Renal cortex interstitium (tissue), 15 donors: ENCODE measurements around the gene ACTR1B. TPM values are rescaled to one million over a fixed set of nuclear protein-coding genes. Genes with fewer than 3 reads are reported as not detected.
"Not testable (repeated sequence)": the region's sequence is repeated elsewhere in the genome, so short reads cannot be mapped to it uniquely, and the experiment has no call there.

Source experiments
- DNase-seq, 11 donors: peaks; one replicate each; pipeline ENCODE4 v3.0.0-alpha.2; 2013; ENCODE audit warnings: low read depth in 9 of 11, low spot score in 4 of 11; ENCODE audit errors: extremely low read depth in 1 of 11
- long read RNA-seq, 16 experiments: transcript quantifications; one replicate each; lab custom pipeline, GENCODE V29; 2026
- polyA plus RNA-seq, 3 donors: library from polyadenylated mRNA; unstranded; fragments of 120-200 nt; gene quantifications; one replicate each; pipeline ENCODE4 v1.2.1, GENCODE V29; 2013; ENCODE audit not compliant: insufficient read length in 3 of 3

Gene ACTR1B
- polyA plus RNA-seq, result 10 to 100 TPM; 55.5 to 67.6 (median 65.4) TPM
- long read RNA-seq, donor 1, transcript ACTR1B-201 (11 exons, 2,243 nt), result major isoform, 12 of 12 reads
- long read RNA-seq, donor 1, partial matches to known transcripts, result 0 of 12 reads
- long read RNA-seq, donor 1, other reads (novel, unspliced or antisense), result 0 of 12 reads
- long read RNA-seq, donor 2, transcript ACTR1B-201 (11 exons, 2,243 nt), result major isoform, 10 of 10 reads
- long read RNA-seq, donor 2, partial matches to known transcripts, result 0 of 10 reads
- long read RNA-seq, donor 2, other reads (novel, unspliced or antisense), result 0 of 10 reads
- long read RNA-seq, donor 3, transcript ACTR1B-201 (11 exons, 2,243 nt), result major isoform, 10 of 10 reads
- long read RNA-seq, donor 3, partial matches to known transcripts, result 0 of 10 reads
- long read RNA-seq, donor 3, other reads (novel, unspliced or antisense), result 0 of 10 reads
- long read RNA-seq, donor 4, transcript ACTR1B-201 (11 exons, 2,243 nt), result major isoform, 8 of 21 reads
- long read RNA-seq, donor 4, partial matches to known transcripts, result 13 of 21 reads
- long read RNA-seq, donor 4, other reads (novel, unspliced or antisense), result 0 of 21 reads
- long read RNA-seq, donor 5, result 0 reads
- long read RNA-seq, donor 6, transcript ACTR1B-201 (11 exons, 2,243 nt), result major isoform, 10 of 10 reads
- long read RNA-seq, donor 6, partial matches to known transcripts, result 0 of 10 reads
- long read RNA-seq, donor 6, other reads (novel, unspliced or antisense), result 0 of 10 reads
- long read RNA-seq, donor 7, transcript ACTR1B-201 (11 exons, 2,243 nt), result major isoform, 11 of 11 reads
- long read RNA-seq, donor 7, partial matches to known transcripts, result 0 of 11 reads
- long read RNA-seq, donor 7, other reads (novel, unspliced or antisense), result 0 of 11 reads
- long read RNA-seq, donor 8, transcript ACTR1B-201 (11 exons, 2,243 nt), result major isoform, 21 of 21 reads
- long read RNA-seq, donor 8, partial matches to known transcripts, result 0 of 21 reads
- long read RNA-seq, donor 8, other reads (novel, unspliced or antisense), result 0 of 21 reads
- long read RNA-seq, donor 9, transcript ACTR1B-201 (11 exons, 2,243 nt), result major isoform, 16 of 16 reads
- long read RNA-seq, donor 9, partial matches to known transcripts, result 0 of 16 reads
- long read RNA-seq, donor 9, other reads (novel, unspliced or antisense), result 0 of 16 reads
- long read RNA-seq, donor 10, transcript ACTR1B-201 (11 exons, 2,243 nt), result major isoform, 19 of 19 reads
- long read RNA-seq, donor 10, partial matches to known transcripts, result 0 of 19 reads
- long read RNA-seq, donor 10, other reads (novel, unspliced or antisense), result 0 of 19 reads
- long read RNA-seq, donor 11, transcript ACTR1B-201 (11 exons, 2,243 nt), result major isoform, 6 of 6 reads
- long read RNA-seq, donor 11, partial matches to known transcripts, result 0 of 6 reads
- long read RNA-seq, donor 11, other reads (novel, unspliced or antisense), result 0 of 6 reads
- long read RNA-seq, donor 12, transcript ACTR1B-201 (11 exons, 2,243 nt), result major isoform, 8 of 21 reads
- long read RNA-seq, donor 12, partial matches to known transcripts, result 13 of 21 reads
- long read RNA-seq, donor 12, other reads (novel, unspliced or antisense), result 0 of 21 reads
- long read RNA-seq, donor 13, transcript ACTR1B-201 (11 exons, 2,243 nt), result major isoform, 25 of 25 reads
- long read RNA-seq, donor 13, partial matches to known transcripts, result 0 of 25 reads
- long read RNA-seq, donor 13, other reads (novel, unspliced or antisense), result 0 of 25 reads
- long read RNA-seq, donor 14, transcript ACTR1B-201 (11 exons, 2,243 nt), result major isoform, 12 of 12 reads
- long read RNA-seq, donor 14, partial matches to known transcripts, result 0 of 12 reads
- long read RNA-seq, donor 14, other reads (novel, unspliced or antisense), result 0 of 12 reads
- long read RNA-seq, donor 15, transcript ACTR1B-201 (11 exons, 2,243 nt), result major isoform, 5 of 5 reads
- long read RNA-seq, donor 15, partial matches to known transcripts, result 0 of 5 reads
- long read RNA-seq, donor 15, other reads (novel, unspliced or antisense), result 0 of 5 reads
- long read RNA-seq, donor 16, transcript ACTR1B-201 (11 exons, 2,243 nt), result major isoform, 47 of 47 reads
- long read RNA-seq, donor 16, partial matches to known transcripts, result 0 of 47 reads
- long read RNA-seq, donor 16, other reads (novel, unspliced or antisense), result 0 of 47 reads

GRCh38 chr2:97663962-97664635 lies at the start of gene ACTR1B:
Gene ACTR1B, minus strand, starts transcription at chr2:97664044. Its CDS starts 154 bp downstream, at chr2:97663890.
- DNase-seq, result peak; percentile 89 to 98 (median 97)

- no peak for DNase-seq
These were observed 49.0 kb upstream of the ACTR1B start for GRCh38 chr2:97712693-97713295.

GRCh38 chr2:97712175-97712574 lies 48.3 kb upstream of the ACTR1B start:
- not testable (repeated sequence) for DNase-seq

DNA sequence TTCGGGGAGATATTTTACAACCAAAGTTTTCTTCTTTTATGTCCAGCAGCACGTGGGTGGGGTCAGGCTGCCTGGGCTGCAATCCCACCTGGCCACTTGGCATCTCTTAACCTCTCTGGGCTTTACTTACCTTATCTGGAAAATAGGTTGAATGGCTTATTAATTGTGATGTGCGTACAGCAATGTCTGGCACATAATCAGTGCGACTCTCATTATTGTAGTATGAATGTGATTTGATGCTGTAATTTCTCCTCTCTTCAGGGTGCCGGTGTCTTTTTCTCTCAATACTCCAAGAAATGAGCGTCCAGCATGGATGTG lies 47.5 kb upstream of the ACTR1B start:
- no peak for DNase-seq

GRCh38 chr2:97708608-97709007 lies 44.8 kb upstream of the ACTR1B start:
- no peak for DNase-seq

GRCh38 chr2:97708048-97708380 lies 44.2 kb upstream of the ACTR1B start:
- DNase-seq, result no peak

DNA sequence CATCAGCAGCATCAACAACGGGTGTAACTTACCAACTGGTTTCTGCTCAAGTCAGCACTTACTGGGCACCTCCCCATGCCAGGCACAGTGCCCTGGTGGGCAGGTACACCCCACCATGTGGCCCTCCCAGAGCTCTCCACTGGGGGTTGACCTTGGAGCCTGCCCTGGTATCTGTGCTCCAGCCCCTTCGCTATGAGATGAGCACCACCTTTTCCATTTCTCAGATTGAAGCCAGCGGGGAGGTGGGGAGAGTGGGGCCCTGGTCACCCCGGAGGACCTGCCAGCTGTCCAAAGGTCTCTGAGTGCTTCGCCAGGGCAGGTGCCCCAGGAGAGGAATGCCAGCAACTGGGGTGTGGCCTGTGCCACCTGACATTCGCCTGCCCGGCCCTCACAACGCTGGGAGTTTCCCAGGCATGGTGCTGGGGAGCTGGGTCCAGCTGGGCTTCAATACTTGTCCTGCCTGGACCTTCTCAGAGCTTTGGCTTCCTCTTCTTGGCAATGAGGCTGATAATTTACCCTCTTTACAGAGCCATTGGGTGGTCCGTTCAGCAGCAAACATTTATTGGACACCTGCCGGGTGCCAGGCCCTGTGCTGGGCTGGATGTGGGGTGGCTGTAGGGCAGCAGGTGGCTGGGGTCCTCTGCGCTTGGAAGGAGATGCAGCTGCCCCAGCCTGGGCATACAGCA lies 43.7 kb upstream of the ACTR1B start:
- DNase-seq, result no peak

GRCh38 chr2:97706708-97707345 lies 43.0 kb upstream of the ACTR1B start:
- no peak for DNase-seq

GRCh38 chr2:97706112-97706511 lies 42.3 kb upstream of the ACTR1B start:
- no peak for DNase-seq

GRCh38 chr2:97704989-97705388 lies 41.1 kb upstream of the ACTR1B start:
- DNase-seq, result no peak

GRCh38 chr2:97703741-97704140 lies 39.9 kb upstream of the ACTR1B start:
- no peak for DNase-seq

GRCh38 chr2:97702731-97703470 lies 39.1 kb upstream of the ACTR1B start:
- no peak for DNase-seq

DNA sequence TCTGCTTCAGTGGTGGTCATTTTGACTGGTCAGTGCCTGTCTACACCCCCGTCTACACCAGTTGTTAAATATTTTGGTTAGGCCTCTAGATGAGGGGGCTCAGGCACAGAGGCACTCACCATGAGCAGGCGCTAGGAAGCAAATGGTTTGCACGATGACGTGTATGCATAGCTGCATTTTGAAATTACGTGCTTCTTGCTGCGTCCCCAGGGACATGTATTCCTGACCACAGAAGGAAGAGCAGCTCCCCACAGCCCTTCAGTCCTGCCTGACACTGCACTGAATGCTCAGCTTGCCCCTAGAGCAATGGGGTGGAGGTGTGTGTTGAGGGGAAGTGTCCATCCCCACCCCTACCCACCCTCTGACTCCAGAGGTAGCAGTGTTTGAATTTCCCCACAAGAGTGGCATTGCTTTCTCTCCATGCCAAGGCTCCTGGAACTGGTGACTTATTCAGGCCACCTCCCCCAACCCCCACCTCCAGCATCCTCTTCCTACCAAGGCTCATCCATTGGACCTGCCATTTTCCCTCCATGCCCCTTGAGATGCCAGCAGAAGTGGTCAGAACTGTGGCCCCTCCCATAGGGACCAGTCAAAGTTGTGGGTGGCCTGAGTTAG lies 38.1 kb upstream of the ACTR1B start:
- DNase-seq, result no peak

- DNase-seq, result no peak
These were observed 37.3 kb upstream of the ACTR1B start for GRCh38 chr2:97701186-97701585.
